ENCODE measurements around the gene SERPINB1.

DNA sequence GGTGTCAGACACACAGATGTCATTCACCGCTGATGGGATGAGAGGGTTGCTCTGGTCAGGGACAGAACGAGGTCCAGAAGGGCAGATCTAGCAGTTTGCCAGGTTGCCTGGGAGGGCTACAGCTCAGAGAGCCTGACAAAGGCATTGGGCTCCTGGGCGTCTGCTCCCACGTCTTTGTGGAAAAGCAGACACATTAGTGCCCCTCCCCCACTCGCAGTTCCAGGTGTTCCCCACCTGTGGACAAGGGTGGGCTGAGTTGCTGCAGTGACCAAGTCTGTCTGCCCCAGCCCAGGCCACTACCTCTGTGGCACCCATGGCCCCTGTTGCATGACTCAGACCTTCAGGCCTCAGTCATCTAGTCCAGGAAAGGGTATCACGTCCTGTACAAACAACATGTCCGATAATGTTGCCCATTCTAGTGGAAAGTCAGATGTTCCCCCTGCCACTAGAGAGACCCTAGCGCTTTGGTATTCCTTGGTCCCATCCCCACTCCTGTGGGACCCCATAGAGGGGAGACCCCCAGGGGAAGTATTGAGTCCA, 39.1 kb downstream of the SERPINB1 start:
- TF ChIP-seq, protein P1, sequence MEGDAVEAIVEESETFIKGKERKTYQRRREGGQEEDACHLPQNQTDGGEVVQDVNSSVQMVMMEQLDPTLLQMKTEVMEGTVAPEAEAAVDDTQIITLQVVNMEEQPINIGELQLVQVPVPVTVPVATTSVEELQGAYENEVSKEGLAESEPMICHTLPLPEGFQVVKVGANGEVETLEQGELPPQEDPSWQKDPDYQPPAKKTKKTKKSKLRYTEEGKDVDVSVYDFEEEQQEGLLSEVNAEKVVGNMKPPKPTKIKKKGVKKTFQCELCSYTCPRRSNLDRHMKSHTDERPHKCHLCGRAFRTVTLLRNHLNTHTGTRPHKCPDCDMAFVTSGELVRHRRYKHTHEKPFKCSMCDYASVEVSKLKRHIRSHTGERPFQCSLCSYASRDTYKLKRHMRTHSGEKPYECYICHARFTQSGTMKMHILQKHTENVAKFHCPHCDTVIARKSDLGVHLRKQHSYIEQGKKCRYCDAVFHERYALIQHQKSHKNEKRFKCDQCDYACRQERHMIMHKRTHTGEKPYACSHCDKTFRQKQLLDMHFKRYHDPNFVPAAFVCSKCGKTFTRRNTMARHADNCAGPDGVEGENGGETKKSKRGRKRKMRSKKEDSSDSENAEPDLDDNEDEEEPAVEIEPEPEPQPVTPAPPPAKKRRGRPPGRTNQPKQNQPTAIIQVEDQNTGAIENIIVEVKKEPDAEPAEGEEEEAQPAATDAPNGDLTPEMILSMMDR (IDR thresholded peaks at IDR 0.05; ENCODE audit: low read depth, low read length, poor library complexity, severe bottlenecking): no peak
- no peak for TF ChIP-seq EZH2phosphoT487 (IDR thresholded peaks at IDR 0.05; ENCODE audit: borderline replicate concordance, low read length)

Measured in DOHH2 (cell line).